K562 (cell line): Measurements from ENCODE around the gene LUM. TPM values are rescaled to one million over a fixed set of nuclear protein-coding genes. Genes with fewer than 3 reads are reported as not detected.

Experiments
- ATAC-seq: fragments of 200-7000 bp; cut with Tn5 transposase; 3 replicates; pipeline ENCODE4 v1.9.1; 2020; ENCODE audit warnings: moderate library complexity
- BruUV-seq: library from RNA; stranded (reverse); fragments of 400-500 nt; replicated peaks from 2 replicates; lab custom pipeline; 2021; lab: Mats Ljungman, UMichigan
- CTCF ChIA-PET: fragments of 300-600 bp; formaldehyde crosslinking; extraction: SDS; loops from one replicate; lab custom pipeline; 2021; ENCODE audit warnings: low intra/inter-chr PET ratio; lab: Yijun Ruan, JAX
- POLR2A ChIA-PET: fragments of 300-600, 350-650 bp; sonication (Branson Sonifier 250); formaldehyde crosslinking; extraction: SDS; loops from one replicate; lab custom pipeline; 2021; ENCODE audit warnings: antibody characterized with exemption, inconsistent platforms; lab: Yijun Ruan, JAX
- DNase-seq, 4 experiments: peaks; one replicate each; pipeline versions ENCODE4 v3.0.0 to v3.0.0-alpha.2; 2011 to 2018; ENCODE audit warnings: low spot score in 3 of 4, mixed read lengths in 3 of 4; ENCODE audit errors: extremely low read depth in 1 of 4
- FAIRE-seq: peaks from 2 replicates; lab custom pipeline; 2011; peaks lifted over from hg19 to GRCh38; lab: Jason Lieb, UNC
- H2AFZ ChIP-seq: 2 replicates; pipeline ENCODE4 v1.6.0; 2011; ENCODE audit warnings: low read depth, low read length, control low read depth, inconsistent platforms
- H3K27ac ChIP-seq: fragments of 200-600 bp; 3 replicates; pipeline ENCODE4 v1.8.0; 2011; ENCODE audit warnings: low read depth, mild to moderate bottlenecking, control low read depth, inconsistent platforms, low read length, moderate library complexity, mixed read lengths; ENCODE audit errors: extremely low read depth
- H3K27me3 ChIP-seq, 2 experiments: fragments of 300-600 bp in 1 of 2; 2 replicates in 1 of 2; 3 replicates in 1 of 2; pipeline versions ENCODE4 v1.6.0 to v1.8.0; 2011; ENCODE audit warnings: inconsistent platforms in 2 of 2, low read length in 2 of 2, mild to moderate bottlenecking in 1 of 2, mixed read lengths in 1 of 2, moderate library complexity in 1 of 2; ENCODE audit not compliant: control insufficient read depth in 2 of 2, insufficient read depth in 2 of 2
- H3K36me3 ChIP-seq: fragments of 300-600 bp; 3 replicates; pipeline ENCODE4 v1.8.0; 2011; ENCODE audit warnings: mild to moderate bottlenecking, low read length, inconsistent platforms; ENCODE audit not compliant: control insufficient read depth, insufficient read depth
- H3K4me1 ChIP-seq, 2 experiments: fragments of 200-600 bp in 1 of 2; replicated peaks in 1 of 2; 2 replicates in 1 of 2; 3 replicates in 1 of 2; pipeline versions ENCODE4 v1.5.1 to v1.8.0; 2011; ENCODE audit warnings: inconsistent platforms in 2 of 2, low read length in 2 of 2, mild to moderate bottlenecking in 1 of 2, mixed read lengths in 1 of 2, moderate library complexity in 1 of 2; ENCODE audit not compliant: control insufficient read depth in 2 of 2, insufficient read depth in 2 of 2
- H3K4me2 ChIP-seq: 2 replicates; pipeline ENCODE4 v1.6.1; 2011; ENCODE audit warnings: low read length, control low read depth, inconsistent platforms, mixed read lengths; ENCODE audit not compliant: insufficient read depth
- H3K4me3 ChIP-seq: fragments of 200-600 bp; sonication (generic), shearing (Covaris generic); 2 replicates; pipeline ENCODE4 v1.5.1; 2016; ENCODE audit warnings: control low read depth, inconsistent platforms
- H3K79me2 ChIP-seq: fragments of 200-600 bp; 3 replicates; pipeline ENCODE4 v1.8.0; 2011; ENCODE audit warnings: low read length, inconsistent platforms; ENCODE audit not compliant: control insufficient read depth, insufficient read depth
- H3K9ac ChIP-seq, 2 experiments: 2 replicates each; pipeline versions ENCODE4 v1.6.0 to v1.6.1; 2011; ENCODE audit warnings: low read depth in 2 of 2, low read length in 2 of 2, control low read depth in 1 of 2, inconsistent platforms in 1 of 2, mild to moderate bottlenecking in 1 of 2, mixed read lengths in 1 of 2; ENCODE audit not compliant: insufficient read depth in 1 of 2
- H3K9me1 ChIP-seq: one replicate; pipeline ENCODE4 v1.6.0; 2011; ENCODE audit warnings: inconsistent platforms, mild to moderate bottlenecking, low read length, moderate library complexity; ENCODE audit not compliant: control insufficient read depth, insufficient read depth
- H3K9me3 ChIP-seq: replicated peaks from 2 replicates; pipeline ENCODE4 v1.5.1; 2011; ENCODE audit warnings: low read depth, low read length, inconsistent platforms; ENCODE audit not compliant: control insufficient read depth, insufficient read depth
- H4K20me1 ChIP-seq: replicated peaks from 2 replicates; pipeline ENCODE4 v1.6.1; 2011; ENCODE audit warnings: low read length, inconsistent platforms, mixed read lengths; ENCODE audit not compliant: control insufficient read depth, insufficient read depth
- CCNT2 ChIP-seq: IDR thresholded peaks from 2 replicates; pipeline ENCODE4 v1.6.1; 2011; ENCODE audit warnings: borderline replicate concordance, low read depth, mild to moderate bottlenecking, moderate library complexity, mixed read lengths, low read length; ENCODE audit not compliant: insufficient read length; ENCODE audit errors: extremely low read depth
- TEAD2 ChIP-seq: fragments of 450-650 bp; IDR thresholded peaks from 2 replicates; pipeline ENCODE4 v1.6.1; 2016; ENCODE audit warnings: missing genetic modification characterization, control low read depth, missing compliant biosample characterization
- WGBS: fragments of 100-300 bp; shearing (Covaris generic); methylation state at CpG from one replicate; pipeline ENCODE4 v1.1.6; 2016; ENCODE audit warnings: low coverage, mixed read lengths; ENCODE audit not compliant: insufficient coverage; ENCODE audit errors: missing lambda C conversion rate; 5-methylcytosine and 5-hydroxymethylcytosine counted together
- in situ Hi-C: fragments of 300-500 bp; cut with MboI; formaldehyde crosslinking; loops from 4 replicates; pipeline ENCODE4 v1.15.0; 2018; ENCODE audit warnings: inconsistent platforms, mixed read lengths
- intact Hi-C: fragments of 100-400 bp; cut with micrococcal nuclease; formaldehyde crosslinking; loops from 2 replicates; pipeline ENCODE4 v1.14.2; 2022
- polyA plus RNA-seq, 8 experiments: library from polyadenylated mRNA; depleted of rRNA in 4 of 8; stranded (reverse) in 5 of 8; unstranded in 3 of 8; fragments of >200 nt; fragmentation: Nextera tagmentation in 2 of 8; fragmentation: Illumina TruSeq in 1 of 8; extraction: Ambion mirVana in 2 of 8; extraction: Trizol in 1 of 8; gene quantifications; 2 replicates each; pipeline versions ENCODE4 v1.2.1 to v1.2.3, GENCODE V29; 2011 to 2014; ENCODE audit warnings: inconsistent platforms in 1 of 8, missing spikeins in 1 of 8
- total RNA-seq, 7 experiments: library from RNA; depleted of rRNA in 6 of 7; stranded (reverse); fragments of >200 nt in 6 of 7; fragmentation: Illumina TruSeq in 2 of 7; extraction: Trizol in 2 of 7; gene quantifications; 2 replicates each; pipeline versions ENCODE4 v1.2.1 to v1.2.3, GENCODE V29; 2011 to 2021; ENCODE audit warnings: low replicate concordance in 1 of 7
- TF ChIP-seq, protein P1 (sequence below): fragments of 250-450 bp; sonication (Bioruptor Pico); IDR thresholded peaks from 2 replicates; pipeline ENCODE4 v1.8.0; 2022; ENCODE audit warnings: inconsistent platforms
- TF ChIP-seq, protein P2 (sequence below): conservative IDR thresholded peaks from 2 replicates; pipeline ENCODE4 v1.6.1; 2011; ENCODE audit warnings: low read depth, mild to moderate bottlenecking, low read length; ENCODE audit not compliant: control insufficient read depth
- TF ChIP-seq, protein P3 (sequence below): fragments of 450-650 bp; IDR thresholded peaks from 2 replicates; pipeline ENCODE4 v1.6.1; 2016; ENCODE audit warnings: mild to moderate bottlenecking

The LUM gene
- total and polyA plus RNA-seq, 9 of the 15 experiments (the other 6 are each of a cell fraction or from before 2014, with no cell fraction given), result 0.40 TPM; not detected in 8

DNA sequence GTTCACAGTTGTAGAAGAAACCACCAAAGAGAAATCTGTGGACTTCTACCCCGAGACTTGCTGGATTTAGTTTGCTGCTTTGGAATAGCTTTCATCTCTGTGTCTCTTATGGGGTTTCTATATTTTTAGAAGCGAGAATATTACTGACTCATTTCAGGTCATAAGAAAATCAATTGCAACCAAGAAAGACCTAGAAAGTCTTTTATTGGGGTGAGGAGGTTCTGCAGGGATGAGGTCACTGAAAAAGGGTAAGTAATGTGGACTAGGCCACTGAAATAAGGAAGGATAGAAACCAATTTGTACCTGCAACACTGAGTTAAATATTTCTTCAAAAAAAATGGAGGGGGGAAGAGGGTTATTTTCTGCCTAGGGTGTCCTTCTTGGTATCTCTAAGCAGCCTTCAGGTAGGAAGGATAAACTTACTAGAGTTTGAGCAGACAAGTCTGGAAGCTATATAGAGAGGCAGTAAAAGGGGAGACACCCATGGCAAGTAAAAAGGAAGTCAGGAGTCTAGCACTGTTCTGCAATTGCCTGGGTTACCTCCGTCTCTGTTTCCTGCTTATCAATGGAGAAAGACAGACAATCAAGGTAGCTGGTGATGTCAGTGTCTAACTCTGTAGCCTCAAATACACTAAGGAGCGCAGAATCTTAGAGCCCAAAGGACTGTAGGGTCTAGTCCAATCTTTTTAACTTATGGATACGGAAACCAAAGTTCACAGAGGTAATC lies 33.9 kb downstream of the LUM start:
- in situ Hi-C loops, result no loop called here
- ChIA-PET POLR2A (no interaction called here), CTCF (no interaction called here)
- Histone ChIP-seq H3K4me1 (no peaks in the 10 kb centered on the region), H3K4me2 (no peak overlapping the region), H3K27ac (no peak overlapping the region), H3K9me3 (no peaks in the 10 kb centered on the region), H4K20me1 (no peaks in the 10 kb centered on the region), H3K9me1 (no peaks in the 10 kb centered on the region), H2AFZ (no peak overlapping the region), H3K36me3 (no peaks in the 10 kb centered on the region), H3K9ac (no peak overlapping the region), H3K27me3 (no peaks in the 10 kb centered on the region), H3K4me3 (no peak overlapping the region), H3K79me2 (no peaks in the 10 kb centered on the region)
- TF ChIP-seq, protein P1, sequence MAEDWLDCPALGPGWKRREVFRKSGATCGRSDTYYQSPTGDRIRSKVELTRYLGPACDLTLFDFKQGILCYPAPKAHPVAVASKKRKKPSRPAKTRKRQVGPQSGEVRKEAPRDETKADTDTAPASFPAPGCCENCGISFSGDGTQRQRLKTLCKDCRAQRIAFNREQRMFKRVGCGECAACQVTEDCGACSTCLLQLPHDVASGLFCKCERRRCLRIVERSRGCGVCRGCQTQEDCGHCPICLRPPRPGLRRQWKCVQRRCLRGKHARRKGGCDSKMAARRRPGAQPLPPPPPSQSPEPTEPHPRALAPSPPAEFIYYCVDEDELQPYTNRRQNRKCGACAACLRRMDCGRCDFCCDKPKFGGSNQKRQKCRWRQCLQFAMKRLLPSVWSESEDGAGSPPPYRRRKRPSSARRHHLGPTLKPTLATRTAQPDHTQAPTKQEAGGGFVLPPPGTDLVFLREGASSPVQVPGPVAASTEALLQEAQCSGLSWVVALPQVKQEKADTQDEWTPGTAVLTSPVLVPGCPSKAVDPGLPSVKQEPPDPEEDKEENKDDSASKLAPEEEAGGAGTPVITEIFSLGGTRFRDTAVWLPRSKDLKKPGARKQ (CRISPR knock-in tag), result no peak
- TF ChIP-seq CCNT2, result no peak
- TF ChIP-seq, protein P2, sequence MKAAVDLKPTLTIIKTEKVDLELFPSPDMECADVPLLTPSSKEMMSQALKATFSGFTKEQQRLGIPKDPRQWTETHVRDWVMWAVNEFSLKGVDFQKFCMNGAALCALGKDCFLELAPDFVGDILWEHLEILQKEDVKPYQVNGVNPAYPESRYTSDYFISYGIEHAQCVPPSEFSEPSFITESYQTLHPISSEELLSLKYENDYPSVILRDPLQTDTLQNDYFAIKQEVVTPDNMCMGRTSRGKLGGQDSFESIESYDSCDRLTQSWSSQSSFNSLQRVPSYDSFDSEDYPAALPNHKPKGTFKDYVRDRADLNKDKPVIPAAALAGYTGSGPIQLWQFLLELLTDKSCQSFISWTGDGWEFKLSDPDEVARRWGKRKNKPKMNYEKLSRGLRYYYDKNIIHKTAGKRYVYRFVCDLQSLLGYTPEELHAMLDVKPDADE, result no peak
- TF ChIP-seq TEAD2, result no peak
- TF ChIP-seq, protein P3, sequence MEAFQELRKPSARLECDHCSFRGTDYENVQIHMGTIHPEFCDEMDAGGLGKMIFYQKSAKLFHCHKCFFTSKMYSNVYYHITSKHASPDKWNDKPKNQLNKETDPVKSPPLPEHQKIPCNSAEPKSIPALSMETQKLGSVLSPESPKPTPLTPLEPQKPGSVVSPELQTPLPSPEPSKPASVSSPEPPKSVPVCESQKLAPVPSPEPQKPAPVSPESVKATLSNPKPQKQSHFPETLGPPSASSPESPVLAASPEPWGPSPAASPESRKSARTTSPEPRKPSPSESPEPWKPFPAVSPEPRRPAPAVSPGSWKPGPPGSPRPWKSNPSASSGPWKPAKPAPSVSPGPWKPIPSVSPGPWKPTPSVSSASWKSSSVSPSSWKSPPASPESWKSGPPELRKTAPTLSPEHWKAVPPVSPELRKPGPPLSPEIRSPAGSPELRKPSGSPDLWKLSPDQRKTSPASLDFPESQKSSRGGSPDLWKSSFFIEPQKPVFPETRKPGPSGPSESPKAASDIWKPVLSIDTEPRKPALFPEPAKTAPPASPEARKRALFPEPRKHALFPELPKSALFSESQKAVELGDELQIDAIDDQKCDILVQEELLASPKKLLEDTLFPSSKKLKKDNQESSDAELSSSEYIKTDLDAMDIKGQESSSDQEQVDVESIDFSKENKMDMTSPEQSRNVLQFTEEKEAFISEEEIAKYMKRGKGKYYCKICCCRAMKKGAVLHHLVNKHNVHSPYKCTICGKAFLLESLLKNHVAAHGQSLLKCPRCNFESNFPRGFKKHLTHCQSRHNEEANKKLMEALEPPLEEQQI, result no peak
- FAIRE-seq, result no peak
- no peak for DNase-seq
- no TSS peak for BruUV-seq
- no peak for ATAC-seq
- intact Hi-C loops, result no loop called here
- 1% methylated on average over 5 of the region's 5 CpGs for WGBS
